ENCODE data around the gene LHCGR.

The LHCGR gene

DNA sequence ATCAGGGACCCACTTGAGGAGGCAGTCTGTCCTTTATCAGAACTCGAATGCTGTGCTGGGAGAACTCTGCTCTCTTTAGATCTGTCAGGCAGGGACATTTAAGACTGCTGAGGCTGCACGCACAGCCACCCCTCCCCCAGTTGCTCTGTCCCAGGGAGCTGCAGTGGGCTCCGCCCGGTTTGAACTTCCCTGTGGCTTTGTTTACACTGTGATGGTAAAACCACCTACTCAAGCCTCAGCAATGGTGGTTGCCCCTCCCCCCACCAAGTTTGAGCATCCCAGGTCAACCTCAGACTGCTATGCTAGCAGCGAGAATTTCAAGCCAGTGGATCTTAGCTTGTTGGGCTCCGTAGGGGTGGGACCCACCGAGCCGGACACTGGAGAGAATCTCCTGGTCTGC is 11.8 kb upstream of the LHCGR start:
- no peak for DNase-seq (ENCODE audit: low read depth)
- no peak overlapping the region for H3K4me3 ChIP-seq (replicated peaks; ENCODE audit: low read depth, low read length)
- TF ChIP-seq CTCF (IDR thresholded peaks at IDR 0.05; ENCODE audit: low read length, missing control alignments): no peak

DNA sequence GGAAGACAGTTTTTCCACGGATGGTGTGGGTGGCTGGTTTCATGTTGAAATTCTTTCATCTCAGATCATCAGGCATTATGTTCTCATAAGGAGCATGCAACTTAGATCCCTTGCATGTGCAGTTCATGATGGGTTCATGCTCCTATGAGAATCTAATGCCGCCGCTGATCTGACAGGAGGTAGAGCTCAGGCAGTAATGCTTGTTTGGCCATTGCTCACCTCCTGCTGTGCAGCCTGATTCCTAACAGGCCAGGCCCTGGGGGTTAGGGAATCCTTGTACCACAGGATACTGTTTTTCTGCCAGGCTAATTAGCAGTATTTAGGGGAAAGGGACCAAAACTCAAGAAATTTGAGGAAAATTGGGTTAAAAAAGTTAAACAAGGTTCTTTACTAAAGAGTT is 5.3 kb upstream of the LHCGR start:
- no peak for TF ChIP-seq CTCF (IDR thresholded peaks at IDR 0.05; ENCODE audit: low read length, missing control alignments)
- no peak overlapping the region for H3K4me3 ChIP-seq (replicated peaks; ENCODE audit: low read depth, low read length)
- DNase-seq (ENCODE audit: low read depth): no peak

DNA sequence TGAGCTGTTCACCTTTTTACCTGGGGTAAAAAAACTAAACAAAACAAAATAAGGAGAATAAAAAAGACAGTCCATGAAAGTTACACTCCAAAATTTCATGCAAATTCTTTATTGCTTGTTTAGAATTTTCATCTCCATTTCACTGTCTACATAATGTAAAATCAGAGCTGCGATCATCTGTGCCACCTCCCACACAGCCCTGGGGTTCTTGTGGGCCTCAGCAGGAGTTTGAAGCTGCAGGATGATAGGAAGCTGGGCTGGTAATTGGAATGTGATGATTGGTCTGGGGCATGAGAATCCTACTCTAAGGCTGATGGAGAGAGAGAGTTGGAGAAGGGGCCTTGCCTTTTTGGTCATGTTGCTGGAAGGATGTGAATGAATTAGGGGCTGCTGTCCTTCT is 4.2 kb upstream of the LHCGR start:
- no peak overlapping the region for H3K4me3 ChIP-seq (replicated peaks; ENCODE audit: low read depth, low read length)
- no peak for TF ChIP-seq CTCF (IDR thresholded peaks at IDR 0.05; ENCODE audit: low read length, missing control alignments)
- DNase-seq (ENCODE audit: low read depth): no peak

DNA sequence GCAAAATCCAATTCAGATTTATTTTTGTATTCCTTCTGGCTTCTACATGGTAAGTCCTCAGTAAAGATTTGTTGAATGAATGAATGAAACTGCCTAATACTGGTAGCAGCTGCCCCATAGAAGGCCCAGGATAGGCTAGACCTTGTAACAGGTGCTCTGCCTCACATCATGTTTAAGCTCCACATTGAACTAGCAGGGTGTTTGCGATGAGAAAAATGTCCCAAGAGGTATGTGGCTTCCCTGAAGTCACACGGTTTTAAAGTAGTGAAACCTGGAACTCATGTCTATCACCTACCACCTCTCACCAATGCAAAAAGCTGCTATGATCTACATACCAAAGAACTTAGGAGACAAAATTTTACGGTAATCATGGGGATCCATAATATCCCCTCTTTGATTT is 765 bp upstream of the LHCGR start:
- TF ChIP-seq CTCF (IDR thresholded peaks at IDR 0.05; ENCODE audit: low read length, missing control alignments): no peak
- DNase-seq (ENCODE audit: low read depth): no peak
- H3K4me3 ChIP-seq (replicated peaks; ENCODE audit: low read depth, low read length): no peak overlapping the region

GRCh38 chr2:48754874-48755273 is 650 bp downstream of the LHCGR start:
- DNase-seq (ENCODE audit: low read depth): no peak
- no peak for TF ChIP-seq CTCF (IDR thresholded peaks at IDR 0.05; ENCODE audit: low read length, missing control alignments)
- no peak overlapping the region for H3K4me3 ChIP-seq (replicated peaks; ENCODE audit: low read depth, low read length)

DNA sequence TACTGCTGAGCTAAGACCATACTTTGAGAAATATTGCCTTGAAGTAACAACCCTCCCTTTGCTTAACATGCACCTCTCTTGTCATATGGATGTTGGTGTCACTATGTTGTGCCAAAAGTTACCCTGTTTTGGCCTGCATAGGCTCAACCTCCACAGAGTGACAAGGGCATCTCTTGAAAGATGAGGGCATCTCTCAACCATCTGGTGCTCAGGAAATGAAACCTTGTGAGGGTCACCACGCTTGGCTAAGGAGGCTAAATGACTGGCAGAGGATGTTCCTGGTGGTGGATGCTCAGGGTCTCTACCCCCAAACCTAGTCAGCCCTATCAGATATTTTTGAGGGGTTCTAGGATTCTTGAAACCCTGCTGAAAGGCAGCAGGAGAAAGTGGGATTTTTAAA is 2.3 kb downstream of the LHCGR start:
- DNase-seq (ENCODE audit: low read depth): no peak
- no peak overlapping the region for H3K4me3 ChIP-seq (replicated peaks; ENCODE audit: low read depth, low read length)
- no peak for TF ChIP-seq CTCF (IDR thresholded peaks at IDR 0.05; ENCODE audit: low read length, missing control alignments)

DNA sequence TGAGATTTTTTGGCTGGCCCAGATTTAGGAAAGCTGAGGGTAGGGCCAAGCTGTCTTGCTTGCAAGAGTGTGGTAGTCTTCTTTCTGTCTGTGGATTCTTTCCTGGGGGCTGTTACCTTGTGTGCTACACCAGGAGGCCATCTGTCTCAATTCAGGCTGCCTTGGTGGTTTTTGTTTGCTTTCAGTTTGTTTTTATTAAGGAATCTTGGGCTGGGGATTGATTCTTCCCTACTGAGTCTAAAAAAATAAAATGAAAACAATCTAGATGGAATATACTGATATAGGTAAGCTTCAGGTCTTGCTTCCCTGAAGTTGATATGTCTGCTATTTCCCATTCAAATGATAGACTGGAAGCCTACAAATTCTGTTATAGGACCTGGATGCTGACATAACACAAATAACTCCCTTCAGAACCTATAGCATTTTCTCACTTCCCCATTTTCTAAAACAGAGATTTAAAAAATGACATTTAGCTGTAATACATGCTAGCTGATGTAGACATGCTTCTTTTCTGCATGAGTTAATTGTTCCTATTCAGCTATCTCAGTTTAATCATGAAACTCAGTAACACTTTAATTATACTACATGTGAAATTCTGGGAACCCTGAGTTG is 5.3 kb downstream of the LHCGR start:
- no peak overlapping the region for H3K4me3 ChIP-seq (replicated peaks; ENCODE audit: low read depth, low read length)
- TF ChIP-seq CTCF (IDR thresholded peaks at IDR 0.05; ENCODE audit: low read length, missing control alignments): no peak
- no peak for DNase-seq (ENCODE audit: low read depth)

All from fibroblast of pulmonary artery (primary cell).